Measurements from ENCODE around the gene APLNR. TPM values are rescaled to one million over a fixed set of nuclear protein-coding genes. Genes with fewer than 3 reads are reported as not detected.

Gene APLNR
- total RNA-seq, 2 donors from 2014 or later = 1.8 to 4.3 TPM

GRCh38 chr11:57277845-57278720, 41.0 kb upstream of the APLNR start:
- no peaks in the 10 kb centered on the region for H3K4me1 ChIP-seq (ENCODE audit: control insufficient read depth in 1 of 2, low read depth in 2 of 2)
- H3K27me3 ChIP-seq (replicated peaks; ENCODE audit: insufficient read depth) = no peaks in the 10 kb centered on the region
- no peaks in the 10 kb centered on the region for H3K36me3 ChIP-seq
- peak; percentile 56 for ATAC-seq (ENCODE audit: insufficient number of reproducible peaks, low FRiP score, low read depth)
- H3K9me3 ChIP-seq = peaks cover 3% of the 10 kb centered on the region
- peak; percentile 72 for TF ChIP-seq CTCF (IDR thresholded peaks at IDR 0.05)
- DNase-seq (ENCODE audit: low spot score) = peak; percentile 32
- peak overlapping the region; percentile 25 for H3K4me3 ChIP-seq
- H3K27ac ChIP-seq = no peak overlapping the region

- ATAC-seq (ENCODE audit: insufficient number of reproducible peaks, low FRiP score, low read depth) = peak; percentile 20
- H3K9me3 ChIP-seq = peaks cover 3% of the 10 kb centered on the region
- H3K27ac ChIP-seq = no peak overlapping the region
- DNase-seq (ENCODE audit: low spot score) = no peak
- no peaks in the 10 kb centered on the region for H3K27me3 ChIP-seq (replicated peaks; ENCODE audit: insufficient read depth)
- TF ChIP-seq CTCF (IDR thresholded peaks at IDR 0.05) = no peak
- H3K4me1 ChIP-seq (ENCODE audit: control insufficient read depth in 1 of 2, low read depth in 2 of 2) = no peaks in the 10 kb centered on the region
- H3K4me3 ChIP-seq = peak overlapping the region; percentile 25
- H3K36me3 ChIP-seq = no peaks in the 10 kb centered on the region
Observed at GRCh38 chr11:57276971-57277675, 40.1 kb upstream of the APLNR start.

- DNase-seq (ENCODE audit: low spot score) = no peak
- Histone ChIP-seq H3K36me3 (no peaks in the 10 kb centered on the region), H3K4me3 (no peak overlapping the region), H3K27ac (no peak overlapping the region), H3K9me3 (peaks cover 3% of the 10 kb centered on the region), H3K27me3 (replicated peaks; ENCODE audit: insufficient read depth) (no peaks in the 10 kb centered on the region), H3K4me1 (ENCODE audit: control insufficient read depth in 1 of 2, low read depth in 2 of 2) (no peaks in the 10 kb centered on the region)
- no peak for ATAC-seq (ENCODE audit: insufficient number of reproducible peaks, low FRiP score, low read depth)
- TF ChIP-seq CTCF (IDR thresholded peaks at IDR 0.05) = no peak
Observed at GRCh38 chr11:57276169-57276970, 39.3 kb upstream of the APLNR start.

GRCh38 chr11:57275582-57275981, 38.5 kb upstream of the APLNR start:
- no peak for DNase-seq (ENCODE audit: low spot score)

More at GRCh38 chr11:57275582-57275981, 38.5 kb upstream of the APLNR start:
- ATAC-seq (ENCODE audit: insufficient number of reproducible peaks, low FRiP score, low read depth) = no peak
- no peak for TF ChIP-seq CTCF (IDR thresholded peaks at IDR 0.05)
- Histone ChIP-seq H3K27ac (no peak overlapping the region), H3K9me3 (peaks cover 3% of the 10 kb centered on the region), H3K36me3 (no peaks in the 10 kb centered on the region), H3K27me3 (replicated peaks; ENCODE audit: insufficient read depth) (no peaks in the 10 kb centered on the region), H3K4me3 (no peak overlapping the region), H3K4me1 (ENCODE audit: control insufficient read depth in 1 of 2, low read depth in 2 of 2) (no peaks in the 10 kb centered on the region)

Data from thoracic aorta (tissue), 2 donors.